GM19023 (cell line): ENCODE measurements around the gene SLC37A1.

Source experiments
- ATAC-seq: cut with Tn5 transposase; IDR thresholded peaks from one replicate; pipeline ENCODE4 v1.9.1; 2021; ENCODE audit warnings: mild to moderate bottlenecking, moderate library complexity; ENCODE audit not compliant: unreplicated experiment

Gene SLC37A1

DNA sequence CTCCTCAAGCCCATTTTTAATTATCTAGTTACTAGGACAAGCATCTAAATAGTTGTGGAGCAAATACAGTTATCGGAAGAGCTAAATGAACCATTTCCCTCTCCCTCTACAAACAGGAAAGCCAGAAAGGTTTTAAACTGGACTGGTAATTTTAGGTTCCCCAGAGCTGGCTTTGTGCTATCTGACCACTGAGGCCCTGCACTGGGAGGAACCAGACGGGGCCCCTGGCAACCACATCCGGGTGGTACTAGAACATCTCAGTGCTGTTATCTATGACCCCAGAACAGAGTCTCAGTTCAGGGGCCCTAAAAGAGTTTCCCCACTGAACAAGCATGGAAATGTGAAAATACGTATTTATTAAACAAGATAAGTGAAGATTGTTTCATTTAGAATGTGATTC, 9.9 kb upstream of the SLC37A1 start:
- ATAC-seq, result no peak

DNA sequence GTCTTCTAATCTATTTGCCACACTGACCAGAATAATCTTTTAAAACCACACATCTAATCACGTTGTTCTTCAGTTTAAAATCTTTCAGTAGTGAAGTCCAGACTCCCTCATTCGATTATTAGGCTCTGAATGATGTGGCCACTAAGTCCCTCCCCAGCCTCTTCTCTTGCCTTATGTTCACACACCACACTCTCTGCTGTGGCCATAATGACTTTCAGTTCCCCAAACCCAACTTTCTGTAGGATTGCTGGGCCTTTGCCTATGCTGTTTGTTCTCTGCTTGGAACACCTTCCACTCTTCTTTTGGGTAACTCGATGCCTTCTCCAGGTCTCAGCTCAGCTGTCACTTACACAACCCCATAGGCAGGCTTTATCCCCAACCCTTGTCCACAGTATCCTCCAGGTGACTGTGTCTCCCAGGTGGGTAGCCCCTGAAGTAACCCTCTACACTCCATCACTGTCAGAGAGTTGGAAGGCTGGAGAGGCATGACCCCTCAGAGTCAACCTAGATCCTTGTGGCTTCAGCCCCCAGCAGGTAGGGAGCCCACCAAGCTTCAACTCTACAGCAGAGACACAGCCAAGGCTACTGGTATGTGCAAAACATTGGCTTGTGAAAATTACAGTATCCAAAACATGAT, 8.4 kb upstream of the SLC37A1 start:
- peak; percentile 74 for ATAC-seq

DNA sequence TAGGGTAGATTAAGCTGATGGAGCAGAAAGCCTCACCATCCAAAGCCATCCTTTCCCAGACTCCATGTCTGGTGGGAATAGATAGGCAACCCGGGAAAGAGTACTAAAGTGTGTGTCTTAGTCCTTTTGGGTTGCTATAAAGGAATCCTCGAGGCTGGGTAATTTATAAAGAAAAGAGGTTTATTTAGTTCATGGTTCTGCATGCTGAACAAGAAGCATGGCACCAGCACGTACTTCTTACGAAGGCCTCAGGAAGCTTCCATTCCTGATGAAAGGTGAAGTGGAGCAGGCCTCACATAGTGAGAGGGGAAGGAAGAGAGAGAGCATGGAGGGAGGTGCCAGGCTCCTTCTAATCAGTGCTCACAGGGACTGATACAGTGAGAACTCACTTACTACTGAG, 6.2 kb upstream of the SLC37A1 start:
- ATAC-seq, result no peak

DNA sequence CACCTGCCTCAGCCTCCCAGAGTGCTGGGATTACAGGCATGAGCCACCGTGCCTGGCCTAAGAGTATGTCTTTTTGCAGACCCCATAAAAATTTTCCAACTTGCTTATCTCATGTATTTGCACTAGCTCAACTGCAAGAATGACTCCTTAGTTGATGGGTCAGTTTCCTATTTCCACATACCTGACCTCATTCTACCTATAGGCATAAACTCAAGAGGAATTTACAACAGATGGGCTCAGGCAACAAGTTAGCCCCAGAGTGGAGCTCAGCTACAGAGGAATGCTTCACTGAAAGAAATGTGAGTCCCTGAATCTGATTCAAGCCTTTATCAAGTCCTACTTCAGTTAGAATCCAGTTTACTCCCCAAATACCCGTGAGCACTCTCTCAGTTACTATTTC, 5.3 kb upstream of the SLC37A1 start:
- ATAC-seq, result no peak

DNA sequence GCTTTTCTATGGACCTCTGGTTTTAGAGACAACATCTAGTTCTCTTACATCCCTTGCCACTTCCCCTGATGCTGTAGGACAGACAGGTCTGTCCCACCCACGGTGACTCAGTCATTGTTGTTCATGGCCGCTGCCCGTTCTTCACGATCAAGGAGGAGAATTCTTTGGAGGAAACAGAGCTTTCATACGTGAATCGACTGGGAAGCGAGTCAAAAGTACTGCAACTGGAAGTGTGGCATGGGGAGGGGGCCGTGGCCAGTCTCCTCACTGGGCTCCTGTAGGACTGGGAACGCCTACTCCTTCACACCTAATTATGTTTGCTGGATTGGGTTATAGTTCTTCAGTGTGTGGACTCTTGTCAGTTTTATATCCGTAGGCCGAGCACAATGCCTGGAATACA, 4.4 kb upstream of the SLC37A1 start:
- no peak for ATAC-seq

DNA sequence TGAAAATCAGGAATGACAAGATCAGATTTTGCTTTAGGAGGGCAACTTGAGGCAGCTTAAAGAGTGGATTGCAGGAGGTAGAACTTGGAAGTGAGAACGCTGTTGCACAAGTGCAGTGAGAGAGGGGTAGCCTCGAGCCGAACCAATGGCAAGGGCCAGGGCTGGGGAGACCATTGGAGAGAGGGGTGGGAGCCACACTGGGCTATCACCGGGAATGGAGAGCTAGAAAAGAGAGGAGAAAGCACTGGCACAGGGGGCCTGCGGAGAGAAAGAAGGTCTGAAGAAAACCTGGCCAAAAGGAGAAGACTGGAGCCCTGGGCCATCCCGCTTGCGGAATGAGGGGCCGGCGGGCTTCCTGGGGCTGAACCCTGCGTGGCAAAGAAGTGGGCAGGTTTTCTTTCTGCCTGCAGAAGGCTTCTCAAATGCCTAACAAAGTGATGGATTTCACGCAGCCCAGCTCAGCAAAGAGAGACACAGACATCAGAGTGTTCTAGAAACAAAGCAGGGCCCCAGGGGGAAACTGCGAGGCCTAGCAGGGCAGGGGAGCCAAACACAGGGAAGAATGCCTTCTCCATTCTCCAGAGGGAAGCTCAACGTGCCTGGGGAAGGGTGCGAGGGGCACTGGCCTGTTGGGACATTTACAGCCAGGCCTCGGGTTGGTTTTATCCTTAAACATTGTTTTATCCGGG, 1.2 kb upstream of the SLC37A1 start:
- ATAC-seq, result no peak

DNA sequence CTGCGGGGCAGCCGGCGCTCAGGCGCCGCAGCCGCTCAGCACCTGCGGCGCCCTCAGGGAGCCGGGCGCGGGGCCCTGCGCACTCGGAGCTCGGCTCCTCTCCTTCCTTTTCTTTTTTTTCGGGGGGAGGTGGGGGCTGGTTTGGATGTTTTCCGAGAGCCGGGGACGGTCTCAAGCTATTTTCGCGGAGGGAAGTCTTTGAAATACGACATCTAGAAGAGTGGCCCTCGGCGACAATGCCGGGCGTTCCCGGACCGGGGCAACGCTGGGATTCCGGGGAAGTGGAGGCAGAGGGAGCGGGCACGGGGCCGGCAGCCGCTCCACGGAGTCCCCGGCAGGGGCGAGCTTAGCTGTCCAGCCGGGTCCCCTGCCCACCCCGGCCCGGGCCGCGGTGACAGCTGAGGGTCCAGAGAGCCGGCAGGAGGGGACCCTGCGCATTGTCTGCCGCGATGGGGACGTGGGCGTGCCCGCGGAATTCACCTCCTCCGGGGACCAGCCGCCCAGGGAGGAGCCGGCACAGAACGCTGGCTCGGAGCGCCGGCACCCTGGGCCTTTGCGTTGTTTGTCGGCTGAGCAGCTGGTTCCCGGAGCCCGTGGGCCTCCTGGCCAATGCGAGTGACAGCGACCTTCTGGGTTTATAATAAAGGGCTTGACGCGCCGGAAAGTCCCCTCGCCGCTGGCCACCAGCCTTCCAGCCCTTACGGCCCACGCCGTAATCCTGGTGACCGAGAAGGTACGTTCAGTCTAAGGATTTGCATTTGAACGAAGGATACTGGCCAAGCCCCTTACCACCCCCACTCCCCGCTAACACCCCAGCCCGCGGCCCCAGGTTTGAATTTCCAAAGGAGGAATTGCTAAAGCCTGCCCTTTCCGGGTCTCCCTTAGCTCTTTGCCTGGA, 582 bp downstream of the SLC37A1 start:
- ATAC-seq, result peak; percentile 50

DNA sequence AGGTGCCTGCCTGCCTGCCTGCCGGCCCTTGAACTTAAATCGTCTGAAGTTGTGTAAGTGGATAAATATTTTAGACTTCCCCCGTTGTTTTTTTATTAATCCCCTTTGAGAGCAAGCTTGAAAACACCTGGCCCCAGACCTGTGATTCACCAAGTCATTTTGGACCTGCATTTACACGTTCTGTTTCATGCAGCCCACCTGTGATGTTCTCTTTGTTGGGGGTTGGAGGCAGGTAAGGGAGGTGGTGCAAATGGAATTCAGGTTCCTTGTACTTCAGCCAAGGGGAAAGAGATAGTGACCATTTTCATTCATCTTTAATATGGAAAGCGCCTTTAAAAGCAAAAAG, 1.2 kb downstream of the SLC37A1 start:
- ATAC-seq, result no peak

DNA sequence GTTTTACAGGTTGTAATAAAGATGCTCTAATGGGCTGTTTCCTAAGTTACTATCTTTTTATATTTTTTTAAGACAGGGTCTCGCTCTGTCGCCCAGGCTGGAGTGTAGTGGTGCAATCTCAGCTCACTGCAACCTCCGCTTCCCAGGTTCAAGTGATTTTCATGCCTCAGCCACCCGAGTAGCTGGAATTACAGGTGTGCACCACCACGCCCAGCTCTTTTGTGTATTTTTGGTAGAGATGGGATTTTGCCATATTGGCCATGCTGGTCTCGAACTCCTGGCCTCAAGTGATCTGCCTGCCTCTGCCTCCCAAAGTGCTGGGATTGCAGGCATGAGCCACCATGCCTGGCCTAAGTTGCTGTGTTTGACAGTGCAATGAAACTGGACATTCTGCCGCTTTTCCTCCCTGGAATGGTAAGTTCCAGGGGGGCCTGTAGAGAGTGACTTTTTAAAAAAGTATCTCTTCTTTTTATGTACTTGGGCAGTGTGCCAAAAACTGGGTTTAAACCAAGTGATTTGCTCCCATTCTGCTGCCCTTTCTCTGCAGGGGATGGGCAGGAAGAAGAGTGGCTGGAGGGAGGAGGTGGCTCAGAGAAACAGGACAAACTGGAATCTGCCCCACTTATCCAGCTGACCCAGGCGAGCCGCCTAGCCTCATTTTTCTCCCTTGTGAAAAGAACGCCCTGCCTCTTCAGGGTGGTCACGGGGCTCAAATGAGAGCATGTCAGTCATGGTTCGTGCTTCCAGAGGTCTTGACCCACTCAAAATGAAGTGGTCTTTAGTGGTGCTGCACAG, 2.3 kb downstream of the SLC37A1 start:
- no peak for ATAC-seq

DNA sequence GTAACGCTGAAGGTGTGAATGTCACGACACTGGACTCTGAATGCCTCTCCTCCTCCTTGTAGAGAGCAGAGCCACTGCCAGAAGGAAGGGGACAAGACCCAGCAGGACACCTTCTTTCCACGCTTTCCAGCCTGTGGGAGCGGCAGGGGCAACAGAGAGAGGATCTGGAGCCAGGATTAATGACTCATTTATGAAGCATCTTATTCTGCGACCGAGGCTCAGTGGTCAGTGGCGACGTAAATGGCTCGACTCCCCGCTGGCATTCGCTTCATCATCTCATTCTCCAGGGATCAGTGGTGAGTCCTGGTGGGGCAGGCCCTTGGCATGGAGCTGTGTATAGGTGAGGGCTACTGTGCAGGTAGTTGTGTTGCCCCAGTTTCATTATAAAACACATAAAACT, 4.6 kb downstream of the SLC37A1 start:
- no peak for ATAC-seq

DNA sequence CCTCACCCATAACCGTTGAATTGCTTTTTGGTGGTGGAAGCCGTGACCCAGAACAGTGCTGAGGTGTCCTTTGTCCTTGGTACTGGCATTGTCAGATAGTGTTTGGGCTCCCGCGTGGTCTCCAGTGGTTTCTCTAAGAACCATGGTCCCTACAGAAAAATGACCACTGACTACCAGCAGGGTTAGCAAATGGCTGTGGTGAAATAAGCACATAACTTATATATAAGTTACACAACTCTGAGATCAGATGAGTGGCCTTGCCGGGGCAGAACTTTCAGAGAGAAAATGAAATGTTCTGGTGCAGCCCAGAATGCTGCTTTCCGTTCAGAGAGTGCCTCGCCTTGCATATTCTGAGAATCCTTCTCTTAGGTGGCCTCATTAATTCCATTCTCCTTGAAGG, 5.0 kb downstream of the SLC37A1 start:
- no peak for ATAC-seq

DNA sequence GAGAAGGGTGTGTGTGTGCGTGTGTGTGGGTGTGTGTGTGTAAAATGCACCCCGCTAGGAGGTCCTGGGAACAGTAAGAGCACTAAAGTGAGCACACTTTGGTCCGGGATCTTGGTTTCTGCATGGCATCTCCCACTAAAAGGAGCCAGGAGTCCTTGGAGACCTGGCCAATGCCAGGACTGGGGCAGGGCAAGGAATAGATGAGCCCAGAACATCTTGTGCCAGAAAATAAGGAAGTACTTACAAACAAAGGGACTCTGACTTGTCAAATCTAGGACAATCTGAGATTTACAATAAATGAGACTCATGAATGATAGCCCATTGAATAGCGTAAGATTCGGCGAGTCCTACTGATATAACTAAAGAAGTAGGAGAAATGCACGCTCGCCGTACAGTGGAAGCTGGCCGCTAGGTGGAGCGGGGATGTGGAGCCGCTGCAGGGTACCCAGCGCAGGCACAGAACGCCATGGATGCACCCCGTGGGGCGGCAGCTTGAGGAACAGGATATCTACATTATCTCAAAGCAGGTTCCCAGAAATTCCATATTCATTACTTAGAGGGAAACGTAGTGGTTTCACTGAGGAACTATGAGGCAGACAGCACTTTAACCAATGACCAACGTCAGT, 7.1 kb downstream of the SLC37A1 start:
- no peak for ATAC-seq

DNA sequence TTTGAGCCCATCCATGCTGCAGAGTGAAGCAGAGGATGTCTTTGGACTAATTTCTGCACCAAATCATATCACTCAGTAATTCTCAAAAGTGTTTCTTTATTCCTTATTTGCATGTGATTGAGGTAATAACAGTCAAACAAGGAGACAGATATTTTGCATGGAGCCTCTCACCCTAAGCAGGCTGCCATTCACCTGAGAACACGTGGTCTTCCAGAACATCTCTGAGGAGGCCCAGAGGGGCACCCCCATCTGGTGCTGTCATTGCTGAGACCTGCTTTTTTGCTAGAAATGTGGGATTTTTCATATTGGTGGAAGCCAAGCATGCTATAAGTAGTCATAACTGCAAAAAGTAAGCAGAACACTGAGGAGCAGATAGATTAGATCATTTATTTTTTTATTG, 7.7 kb downstream of the SLC37A1 start:
- ATAC-seq, result no peak

DNA sequence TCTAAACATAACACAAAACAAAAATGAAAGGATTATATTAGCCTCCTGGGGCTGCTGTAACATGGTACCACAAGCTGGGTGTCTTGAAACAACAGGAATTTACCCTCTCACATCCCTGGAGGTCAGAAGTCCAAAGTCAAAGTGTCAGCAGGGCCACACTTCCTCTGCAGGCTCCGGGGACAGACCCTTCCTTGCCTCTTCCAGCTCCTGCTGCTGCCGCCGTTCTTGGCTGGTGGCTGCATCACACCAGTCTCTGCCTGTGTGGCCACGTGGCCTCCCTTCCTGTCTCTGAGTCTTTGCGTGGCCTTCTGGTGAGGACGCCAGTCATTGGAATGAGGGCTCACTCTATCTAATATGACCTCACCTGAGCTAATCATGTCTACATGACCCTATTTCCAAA, 8.2 kb downstream of the SLC37A1 start:
- no peak for ATAC-seq

DNA sequence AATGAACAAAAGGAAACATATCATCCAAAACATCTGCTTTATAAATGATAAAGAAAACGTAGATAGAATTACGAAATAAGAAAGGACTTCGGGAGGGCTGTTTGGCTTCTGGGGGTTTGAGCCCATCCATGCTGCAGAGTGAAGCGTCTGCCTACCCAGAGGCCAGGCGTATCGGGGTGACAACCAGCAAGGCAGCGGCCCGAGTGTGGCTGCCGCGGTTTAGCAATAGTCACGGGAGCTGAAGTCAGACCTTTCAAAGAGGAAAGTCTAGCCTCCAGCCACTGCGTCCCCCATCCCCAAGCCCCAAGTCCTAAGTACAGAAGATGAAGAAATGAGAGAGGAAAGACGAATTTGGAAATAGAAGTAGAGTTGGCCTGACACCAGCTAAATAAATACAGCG, 8.6 kb downstream of the SLC37A1 start:
- ATAC-seq, result no peak

DNA sequence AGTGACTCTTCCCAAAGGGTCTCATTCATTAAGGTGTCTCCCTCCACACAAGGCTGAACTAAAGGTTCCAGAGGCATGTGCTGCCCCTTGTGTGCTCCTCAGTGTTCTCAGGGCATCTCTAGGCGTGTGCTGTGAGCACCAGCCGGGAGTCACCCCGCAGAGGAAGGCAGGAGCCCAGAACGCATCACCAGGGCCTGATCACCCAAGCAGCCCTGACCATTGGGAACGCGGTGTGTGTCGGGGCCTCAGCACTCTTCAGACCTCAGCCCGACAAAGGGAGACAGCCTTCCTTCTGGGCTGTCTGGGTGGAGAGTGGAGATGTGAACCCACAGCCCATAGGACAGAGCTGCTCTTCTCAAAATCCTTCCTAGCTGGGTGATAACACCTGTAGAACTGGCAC, 9.1 kb downstream of the SLC37A1 start:
- ATAC-seq, result no peak

DNA sequence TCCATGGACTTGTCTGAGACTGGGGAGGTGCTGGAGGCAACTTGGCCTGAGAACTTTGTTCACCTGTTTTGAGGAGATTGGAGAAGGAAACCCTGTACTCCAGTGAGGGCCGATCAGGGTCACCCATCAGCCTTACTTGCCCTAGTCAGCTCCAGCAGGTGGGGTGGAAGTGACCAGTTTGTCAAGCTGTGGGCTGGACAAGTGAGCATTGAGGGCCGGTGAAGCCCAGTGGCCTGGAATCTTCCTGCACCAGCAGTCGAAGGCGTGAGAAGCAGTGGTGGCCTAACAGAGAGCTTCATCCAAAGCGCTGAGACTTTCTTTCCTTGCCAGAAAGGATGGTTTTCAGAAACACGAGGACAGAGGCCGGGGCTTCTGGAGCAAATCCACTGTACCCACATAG, 9.6 kb downstream of the SLC37A1 start:
- ATAC-seq, result no peak

DNA sequence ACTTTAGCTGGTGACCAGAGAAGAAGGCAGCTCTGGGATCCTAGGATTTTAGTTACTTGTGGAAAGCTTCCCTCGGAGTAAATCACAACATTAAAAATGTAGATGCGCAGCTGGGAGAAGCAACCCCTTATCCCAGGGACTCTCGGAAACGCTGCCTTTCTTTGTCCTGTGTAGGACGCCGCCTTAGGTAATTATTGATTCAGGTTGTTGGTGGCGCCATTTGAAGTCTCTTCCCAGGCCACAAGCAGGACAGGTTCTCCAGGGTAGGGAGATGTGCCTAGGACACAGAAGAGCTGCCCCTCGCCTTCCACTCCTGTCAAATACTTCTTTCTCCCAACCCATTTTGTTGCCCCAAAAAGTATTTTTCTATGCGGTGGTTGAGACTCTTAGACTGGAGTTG, 10.3 kb downstream of the SLC37A1 start:
- no peak for ATAC-seq

DNA sequence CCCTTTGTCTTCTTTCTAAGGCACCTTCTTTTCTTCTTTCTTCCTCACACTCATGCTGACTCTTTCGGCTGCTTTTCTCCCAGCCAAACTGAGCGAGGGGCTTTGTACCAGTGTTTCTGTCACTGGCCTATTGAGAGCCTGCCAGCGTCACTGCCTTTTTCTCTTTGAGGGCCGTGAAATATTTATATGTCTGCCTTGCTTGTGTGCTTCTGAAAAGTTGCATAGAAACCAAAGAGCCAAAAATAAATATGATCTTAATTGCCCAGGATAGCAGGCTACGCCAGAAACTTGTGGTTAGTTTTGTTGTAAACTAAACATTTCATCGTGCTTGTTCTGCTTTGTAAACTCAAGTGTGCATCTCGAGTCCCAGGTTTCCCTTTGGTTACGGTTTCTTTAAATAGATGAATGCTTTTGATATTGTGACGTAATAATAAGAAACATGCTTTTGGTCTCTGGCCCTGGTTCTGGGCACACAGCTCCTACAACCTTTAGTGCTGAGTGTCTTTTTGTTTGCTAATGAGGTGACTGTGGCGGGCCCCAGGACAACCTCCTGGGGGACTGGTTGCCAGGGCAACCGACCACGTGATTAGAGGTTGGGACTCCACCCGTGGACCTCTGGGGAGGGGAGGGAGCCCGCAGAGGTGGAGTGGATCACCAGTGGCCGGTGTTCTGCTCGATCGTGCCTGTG, 10.8 kb downstream of the SLC37A1 start:
- ATAC-seq, result peak; percentile 78

DNA sequence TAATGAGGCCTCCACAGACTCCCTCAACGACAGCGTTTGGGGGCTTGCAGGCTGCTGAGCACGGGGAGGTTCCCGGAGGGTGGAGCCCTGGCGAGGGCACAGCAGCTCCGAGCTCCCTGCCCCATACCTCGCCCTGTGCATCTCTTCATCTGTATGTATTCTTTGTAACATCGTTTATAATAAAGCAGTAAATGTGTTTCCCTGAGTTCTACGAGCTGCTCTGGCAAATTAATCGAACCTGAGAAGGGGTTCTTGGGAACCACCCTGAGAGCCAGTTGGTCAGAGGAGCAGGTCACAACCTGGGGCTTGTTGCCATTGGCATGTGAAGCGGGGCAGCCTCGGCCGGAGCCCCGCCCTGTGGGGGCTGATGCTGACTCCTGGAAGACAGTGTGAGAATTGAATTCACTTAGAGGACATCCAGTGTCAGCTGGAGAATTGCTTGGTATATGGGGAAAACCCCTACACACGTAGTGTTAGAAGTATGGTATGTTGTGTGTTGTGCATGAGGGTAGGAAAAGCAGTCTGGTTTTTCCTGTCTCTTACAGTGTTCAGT, 11.5 kb downstream of the SLC37A1 start:
- peak; percentile 19 for ATAC-seq
